Mesendoderm (in vitro differentiated cells): ENCODE measurements around the gene PAPPA2.

ENCODE experiments used
- DNase-seq: peaks from one replicate; pipeline ENCODE4 v3.0.0; 2013
- H2AK5ac ChIP-seq: 2 replicates; pipeline ENCODE4 v1.6.1; 2013; ENCODE audit warnings: low read length, inconsistent platforms
- H2BK120ac ChIP-seq: 2 replicates; pipeline ENCODE4 v1.6.1; 2013; ENCODE audit warnings: low read depth, mild to moderate bottlenecking, low read length, moderate library complexity, mixed read lengths
- H2BK15ac ChIP-seq: replicated peaks from 2 replicates; pipeline ENCODE4 v1.6.1; 2013; ENCODE audit warnings: low read depth, mild to moderate bottlenecking, moderate library complexity
- H2BK5ac ChIP-seq: 2 replicates; pipeline ENCODE4 v1.6.1; 2013; ENCODE audit warnings: low read length, inconsistent platforms
- H3K18ac ChIP-seq: 2 replicates; pipeline ENCODE4 v1.6.1; 2013; ENCODE audit warnings: mild to moderate bottlenecking, low read length, mixed read lengths
- H3K23ac ChIP-seq: one replicate; pipeline ENCODE4 v1.6.1; 2013; ENCODE audit warnings: low read length
- H3K27ac ChIP-seq: 2 replicates; pipeline ENCODE4 v1.5.1; 2013; ENCODE audit warnings: low read depth, mild to moderate bottlenecking, inconsistent platforms, low read length, moderate library complexity
- H3K27me3 ChIP-seq: 2 replicates; pipeline ENCODE4 v1.6.1; 2013; ENCODE audit warnings: low read length, control low read depth, mild to moderate bottlenecking, inconsistent platforms; ENCODE audit not compliant: insufficient read depth, poor library complexity
- H3K36me3 ChIP-seq: 2 replicates; pipeline ENCODE4 v1.6.1; 2013; ENCODE audit warnings: low read length, inconsistent platforms; ENCODE audit not compliant: control insufficient read depth, insufficient read depth
- H3K4ac ChIP-seq: one replicate; pipeline ENCODE4 v1.6.1; 2013; ENCODE audit warnings: low read depth, mild to moderate bottlenecking, low read length, moderate library complexity
- H3K4me1 ChIP-seq: 2 replicates; pipeline ENCODE4 v1.6.1; 2013; ENCODE audit warnings: low read depth, low read length, inconsistent platforms; ENCODE audit not compliant: control insufficient read depth
- H3K4me2 ChIP-seq: 2 replicates; pipeline ENCODE4 v1.6.1; 2013; ENCODE audit warnings: low read length
- H3K4me3 ChIP-seq: 2 replicates; pipeline ENCODE4 v1.5.1; 2013; ENCODE audit warnings: mild to moderate bottlenecking, low read length
- H3K56ac ChIP-seq: one replicate; pipeline ENCODE4 v1.6.1; 2013; ENCODE audit warnings: low read length
- H3K79me1 ChIP-seq: 2 replicates; pipeline ENCODE4 v1.6.1; 2013; ENCODE audit warnings: low read length, inconsistent platforms
- H3K79me2 ChIP-seq: 2 replicates; pipeline ENCODE4 v1.6.1; 2013; ENCODE audit warnings: mild to moderate bottlenecking, low read length; ENCODE audit not compliant: control insufficient read depth, insufficient read depth
- H3K9ac ChIP-seq: 2 replicates; pipeline ENCODE4 v1.6.1; 2013; ENCODE audit warnings: low read length, inconsistent platforms
- H4K5ac ChIP-seq: one replicate; pipeline ENCODE4 v1.6.1; 2013; ENCODE audit warnings: low read length
- H4K8ac ChIP-seq: one replicate; pipeline ENCODE4 v1.6.1; 2013; ENCODE audit warnings: low read depth, mild to moderate bottlenecking, control low read depth, low read length, moderate library complexity
- WGBS: extraction: QIAGEN DNeasy Blood & Tissue Kit; methylation state at CpG from one replicate; pipeline ENCODE4 v1.1.7; 2013; ENCODE audit warnings: low lambda C conversion rate, missing lambda C conversion rate; ENCODE audit not compliant: insufficient coverage; ENCODE audit errors: extremely low coverage; 5-methylcytosine and 5-hydroxymethylcytosine counted together

PAPPA2 gene

DNA sequence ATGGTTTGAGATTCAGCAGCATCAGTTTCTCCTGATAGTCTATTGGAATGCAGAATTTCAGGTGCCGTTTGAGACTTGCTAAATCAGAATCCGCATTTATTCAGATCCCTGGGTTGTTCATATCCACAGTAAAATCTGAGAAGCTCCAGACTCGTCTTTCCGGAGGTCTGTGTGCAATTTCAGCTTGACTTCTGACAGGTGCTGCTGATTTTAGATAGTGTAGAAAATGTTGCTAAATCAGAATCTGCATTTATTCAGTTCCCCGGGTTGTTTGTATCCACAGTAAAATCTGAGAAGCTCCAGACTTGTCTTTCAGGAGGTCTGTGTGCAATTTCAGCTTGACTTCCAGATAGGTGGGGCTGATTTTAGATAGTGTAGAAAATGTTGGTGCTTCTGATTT lies 113.7 kb downstream of the PAPPA2 start:
- H2BK5ac ChIP-seq: no peak overlapping the region
- H4K8ac ChIP-seq: no peak overlapping the region
- H3K79me1 ChIP-seq: no peaks in the 10 kb centered on the region
- H3K79me2 ChIP-seq: no peaks in the 10 kb centered on the region
- no peak overlapping the region for H2BK120ac ChIP-seq
- H3K56ac ChIP-seq: no peak overlapping the region
- H3K27ac ChIP-seq: no peak overlapping the region
- no peaks in the 10 kb centered on the region for H3K36me3 ChIP-seq
- H3K18ac ChIP-seq: no peak overlapping the region
- no peak overlapping the region for H3K4me3 ChIP-seq
- H3K4ac ChIP-seq: no peak overlapping the region
- no peak overlapping the region for H3K23ac ChIP-seq
- H3K9ac ChIP-seq: no peak overlapping the region
- H2BK15ac ChIP-seq: no peak overlapping the region
- WGBS: no CpG with 5 or more reads among the region's 5 CpGs
- no peaks in the 10 kb centered on the region for H3K4me1 ChIP-seq
- no peak for DNase-seq
- no peak overlapping the region for H3K4me2 ChIP-seq
- H2AK5ac ChIP-seq: no peak overlapping the region
- H4K5ac ChIP-seq: no peak overlapping the region
- H3K27me3 ChIP-seq: no peaks in the 10 kb centered on the region

- Histone ChIP-seq H3K9ac (no peak overlapping the region), H3K36me3 (no peaks in the 10 kb centered on the region), H3K27me3 (no peaks in the 10 kb centered on the region), H3K4me3 (no peak overlapping the region), H2AK5ac (no peak overlapping the region), H3K4me1 (no peaks in the 10 kb centered on the region), H3K27ac (no peak overlapping the region), H2BK15ac (no peak overlapping the region), H3K4ac (no peak overlapping the region), H3K79me1 (no peaks in the 10 kb centered on the region), H3K79me2 (no peaks in the 10 kb centered on the region), H3K4me2 (no peak overlapping the region), H2BK120ac (no peak overlapping the region), H2BK5ac (no peak overlapping the region), H3K56ac (no peak overlapping the region), H3K23ac (no peak overlapping the region), H4K5ac (no peak overlapping the region), H3K18ac (no peak overlapping the region), H4K8ac (no peak overlapping the region)
- no CpG with 5 or more reads among the region's 4 CpGs for WGBS
- no peak for DNase-seq
Observed at GRCh38 chr1:176577646-176578197, 114.7 kb downstream of the PAPPA2 start.

- Histone ChIP-seq H2BK5ac (no peak overlapping the region), H3K36me3 (no peaks in the 10 kb centered on the region), H3K27ac (no peak overlapping the region), H3K4me3 (no peak overlapping the region), H3K27me3 (no peaks in the 10 kb centered on the region), H3K4ac (no peak overlapping the region), H2AK5ac (no peak overlapping the region), H3K79me2 (no peaks in the 10 kb centered on the region), H3K9ac (no peak overlapping the region), H2BK15ac (no peak overlapping the region), H3K18ac (no peak overlapping the region), H3K4me2 (no peak overlapping the region), H3K4me1 (no peaks in the 10 kb centered on the region), H3K23ac (no peak overlapping the region), H3K56ac (no peak overlapping the region), H4K5ac (no peak overlapping the region), H3K79me1 (no peaks in the 10 kb centered on the region), H4K8ac (no peak overlapping the region), H2BK120ac (no peak overlapping the region)
- no CpG with 5 or more reads among the region's 3 CpGs for WGBS
- no peak for DNase-seq
Observed at GRCh38 chr1:176579087-176579486, 116.1 kb downstream of the PAPPA2 start.

GRCh38 chr1:176595217-176595616 lies 132.2 kb downstream of the PAPPA2 start:
- H3K79me1 ChIP-seq: no peaks in the 10 kb centered on the region
- H2BK15ac ChIP-seq: no peak overlapping the region
- H3K18ac ChIP-seq: no peak overlapping the region
- no peak overlapping the region for H3K4ac ChIP-seq
- no peaks in the 10 kb centered on the region for H3K79me2 ChIP-seq
- H3K27me3 ChIP-seq: no peaks in the 10 kb centered on the region
- no peak overlapping the region for H2BK5ac ChIP-seq
- no peak overlapping the region for H3K4me3 ChIP-seq
- H4K5ac ChIP-seq: no peak overlapping the region
- DNase-seq: no peak
- no peaks in the 10 kb centered on the region for H3K4me1 ChIP-seq
- H3K9ac ChIP-seq: no peak overlapping the region
- H3K4me2 ChIP-seq: no peak overlapping the region
- no peak overlapping the region for H2AK5ac ChIP-seq
- no CpG with 5 or more reads among the region's 16 CpGs for WGBS
- H3K56ac ChIP-seq: no peak overlapping the region
- H4K8ac ChIP-seq: no peak overlapping the region
- H3K27ac ChIP-seq: no peak overlapping the region
- H2BK120ac ChIP-seq: no peak overlapping the region
- H3K36me3 ChIP-seq: no peaks in the 10 kb centered on the region
- H3K23ac ChIP-seq: no peak overlapping the region

DNA sequence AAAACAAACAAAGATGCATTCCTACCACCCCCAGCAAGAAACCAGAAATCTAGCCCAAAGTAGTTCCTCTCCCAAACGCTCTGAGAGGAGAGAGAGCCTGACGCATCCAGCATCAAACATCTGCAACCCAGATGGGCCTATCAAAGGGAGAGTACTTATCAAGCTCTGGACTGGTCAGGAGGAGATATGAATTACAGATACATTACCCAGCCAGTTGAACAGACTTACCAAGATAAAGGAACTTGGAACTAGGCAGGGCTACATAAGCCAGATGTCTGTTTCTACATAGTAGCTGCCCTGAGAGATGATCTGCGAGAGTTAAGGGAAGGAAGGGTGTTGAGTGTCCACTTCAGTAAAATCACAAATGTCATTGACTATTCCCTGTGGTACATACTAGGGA lies 138.4 kb downstream of the PAPPA2 start:
- no peak overlapping the region for H4K8ac ChIP-seq
- H3K4ac ChIP-seq: no peak overlapping the region
- H3K4me3 ChIP-seq: no peak overlapping the region
- H3K18ac ChIP-seq: no peak overlapping the region
- no CpG with 5 or more reads among the region's 3 CpGs for WGBS
- no peak overlapping the region for H3K4me2 ChIP-seq
- H3K56ac ChIP-seq: no peak overlapping the region
- no peak overlapping the region for H2BK5ac ChIP-seq
- no peaks in the 10 kb centered on the region for H3K79me1 ChIP-seq
- H2BK120ac ChIP-seq: no peak overlapping the region
- no peak overlapping the region for H3K27ac ChIP-seq
- no peaks in the 10 kb centered on the region for H3K4me1 ChIP-seq
- DNase-seq: no peak
- H2AK5ac ChIP-seq: no peak overlapping the region
- no peaks in the 10 kb centered on the region for H3K79me2 ChIP-seq
- H3K27me3 ChIP-seq: no peaks in the 10 kb centered on the region
- no peaks in the 10 kb centered on the region for H3K36me3 ChIP-seq
- no peak overlapping the region for H3K9ac ChIP-seq
- H2BK15ac ChIP-seq: no peak overlapping the region
- no peak overlapping the region for H3K23ac ChIP-seq
- H4K5ac ChIP-seq: no peak overlapping the region

DNA sequence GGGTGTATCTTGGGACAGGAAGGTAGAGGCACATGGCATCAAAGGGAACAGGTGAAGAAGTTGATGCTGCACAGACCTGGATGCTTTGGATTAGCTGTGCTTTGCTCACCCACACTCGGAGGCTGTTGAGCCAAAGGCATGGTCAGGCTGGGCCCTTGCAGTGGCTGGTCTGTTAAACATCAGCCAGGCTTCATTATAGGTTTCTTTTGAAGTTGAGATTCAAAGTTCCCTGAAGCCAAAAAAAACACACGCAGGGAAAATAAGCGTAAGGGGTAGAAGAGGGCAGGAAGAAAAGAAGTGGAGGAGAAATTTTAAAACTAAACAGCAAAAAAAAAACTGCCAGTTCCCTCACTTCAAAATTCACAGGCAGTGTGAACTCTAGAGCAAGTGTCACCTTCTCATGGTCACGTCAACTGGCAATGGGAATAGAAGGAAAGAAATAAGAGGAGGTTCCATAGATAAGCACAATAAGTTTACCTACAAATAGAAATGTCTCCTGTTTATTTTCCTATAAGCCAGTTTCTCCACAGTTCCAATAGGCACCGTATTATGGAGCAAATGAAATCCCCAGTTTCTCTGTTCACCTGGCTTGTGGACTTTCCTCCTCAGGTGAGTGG lies 139.5 kb downstream of the PAPPA2 start:
- H3K36me3 ChIP-seq: no peaks in the 10 kb centered on the region
- H2BK5ac ChIP-seq: no peak overlapping the region
- H3K27me3 ChIP-seq: no peaks in the 10 kb centered on the region
- H3K79me1 ChIP-seq: no peaks in the 10 kb centered on the region
- no peaks in the 10 kb centered on the region for H3K79me2 ChIP-seq
- H2AK5ac ChIP-seq: no peak overlapping the region
- no peaks in the 10 kb centered on the region for H3K4me1 ChIP-seq
- H3K56ac ChIP-seq: no peak overlapping the region
- H3K27ac ChIP-seq: no peak overlapping the region
- no peak overlapping the region for H3K23ac ChIP-seq
- WGBS: no CpG with 5 or more reads among the region's 5 CpGs
- H3K9ac ChIP-seq: no peak overlapping the region
- H3K4me2 ChIP-seq: no peak overlapping the region
- H3K4ac ChIP-seq: no peak overlapping the region
- no peak overlapping the region for H3K4me3 ChIP-seq
- no peak overlapping the region for H3K18ac ChIP-seq
- DNase-seq: no peak
- H2BK15ac ChIP-seq: no peak overlapping the region
- H4K8ac ChIP-seq: no peak overlapping the region
- no peak overlapping the region for H2BK120ac ChIP-seq
- no peak overlapping the region for H4K5ac ChIP-seq
